ENCODE measurements around the gene TEX14.

- TF ChIP-seq, protein P1, sequence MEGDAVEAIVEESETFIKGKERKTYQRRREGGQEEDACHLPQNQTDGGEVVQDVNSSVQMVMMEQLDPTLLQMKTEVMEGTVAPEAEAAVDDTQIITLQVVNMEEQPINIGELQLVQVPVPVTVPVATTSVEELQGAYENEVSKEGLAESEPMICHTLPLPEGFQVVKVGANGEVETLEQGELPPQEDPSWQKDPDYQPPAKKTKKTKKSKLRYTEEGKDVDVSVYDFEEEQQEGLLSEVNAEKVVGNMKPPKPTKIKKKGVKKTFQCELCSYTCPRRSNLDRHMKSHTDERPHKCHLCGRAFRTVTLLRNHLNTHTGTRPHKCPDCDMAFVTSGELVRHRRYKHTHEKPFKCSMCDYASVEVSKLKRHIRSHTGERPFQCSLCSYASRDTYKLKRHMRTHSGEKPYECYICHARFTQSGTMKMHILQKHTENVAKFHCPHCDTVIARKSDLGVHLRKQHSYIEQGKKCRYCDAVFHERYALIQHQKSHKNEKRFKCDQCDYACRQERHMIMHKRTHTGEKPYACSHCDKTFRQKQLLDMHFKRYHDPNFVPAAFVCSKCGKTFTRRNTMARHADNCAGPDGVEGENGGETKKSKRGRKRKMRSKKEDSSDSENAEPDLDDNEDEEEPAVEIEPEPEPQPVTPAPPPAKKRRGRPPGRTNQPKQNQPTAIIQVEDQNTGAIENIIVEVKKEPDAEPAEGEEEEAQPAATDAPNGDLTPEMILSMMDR (IDR thresholded peaks at IDR 0.05): no peak
- TF ChIP-seq POLR2A (IDR thresholded peaks at IDR 0.05): no peak
These were observed 166.6 kb downstream of the TEX14 start for GRCh38 chr17:58525239-58525638.

Measured in heart left ventricle (tissue), 13 donors.